GM23338 (cell line): ENCODE measurements around the gene ZNF480. TPM values are rescaled to one million over a fixed set of nuclear protein-coding genes. Genes with fewer than 3 reads are reported as not detected.
A peak's percentile ranks its signal among the peaks of the same experiment; 100 is the strongest.

Experiments used
- ATAC-seq: fragments of 200-7000 bp; cut with Tn5 transposase; 3 replicates; pipeline ENCODE4 v1.9.1; 2020
- DNase-seq: peaks from one replicate; pipeline ENCODE4 v3.0.0-alpha.2; 2015; ENCODE audit warnings: low spot score
- H2AFZ ChIP-seq: fragments of 200-600 bp; sonication (generic); 2 replicates; pipeline ENCODE4 v1.8.0; 2016; ENCODE audit warnings: antibody characterized with exemption, mild to moderate bottlenecking, moderate library complexity
- H3F3A ChIP-seq: fragments of 200-600 bp; sonication (generic); replicated peaks from 2 replicates; pipeline ENCODE4 v1.8.0; 2017; ENCODE audit warnings: antibody characterized with exemption, mixed run types, low read depth
- H3K27ac ChIP-seq: fragments of 200-600 bp; sonication (generic); 2 replicates; pipeline ENCODE4 v1.6.1; 2016; ENCODE audit warnings: low read depth
- H3K27me3 ChIP-seq: fragments of 200-600 bp; sonication (generic); 2 replicates; pipeline ENCODE4 v1.8.0; 2016; ENCODE audit warnings: mild to moderate bottlenecking, mixed run types, moderate library complexity; ENCODE audit not compliant: insufficient read depth
- H3K36me3 ChIP-seq: fragments of 200-600 bp; sonication (generic); 2 replicates; pipeline ENCODE4 v1.8.0; 2016; ENCODE audit warnings: mild to moderate bottlenecking; ENCODE audit not compliant: insufficient read depth
- H3K4me1 ChIP-seq: fragments of 200-600 bp; sonication (generic); 2 replicates; pipeline ENCODE4 v1.8.0; 2016; ENCODE audit warnings: mild to moderate bottlenecking, moderate library complexity; ENCODE audit not compliant: insufficient read depth
- H3K4me2 ChIP-seq: fragments of 200-600 bp; sonication (generic); 2 replicates; pipeline ENCODE4 v1.7.1; 2017; ENCODE audit warnings: mixed run types
- H3K4me3 ChIP-seq: fragments of 200-600 bp; sonication (generic); 2 replicates; pipeline ENCODE4 v1.6.1; 2016; ENCODE audit warnings: mixed run types
- H3K79me2 ChIP-seq: fragments of 200-600 bp; sonication (generic); replicated peaks from 2 replicates; pipeline ENCODE4 v1.8.0; 2017; ENCODE audit warnings: mild to moderate bottlenecking; ENCODE audit not compliant: insufficient read depth
- H3K9me2 ChIP-seq: fragments of 200-600 bp; sonication (generic); 2 replicates; pipeline ENCODE4 v1.8.0; 2017; ENCODE audit not compliant: insufficient read depth
- H4K20me1 ChIP-seq: fragments of 200-600 bp; sonication (generic); replicated peaks from 2 replicates; pipeline ENCODE4 v1.8.0; 2017; ENCODE audit warnings: mild to moderate bottlenecking; ENCODE audit not compliant: insufficient read depth
- H3K27ac Mint-ChIP-seq: 2 replicates; pipeline ENCODE4 v1.8.0; 2020; ENCODE audit warnings: inconsistent platforms, mild to moderate bottlenecking, moderate library complexity, mixed read lengths
- H3K27me3 Mint-ChIP-seq: 3 replicates; pipeline ENCODE4 v1.8.0; 2022; ENCODE audit warnings: low read depth, mild to moderate bottlenecking, moderate library complexity, mixed read lengths, inconsistent platforms; ENCODE audit not compliant: insufficient read depth, poor library complexity
- H3K36me3 Mint-ChIP-seq: 3 replicates; pipeline ENCODE4 v1.8.0; 2021; ENCODE audit warnings: low read depth, mild to moderate bottlenecking, inconsistent platforms, moderate library complexity, mixed read lengths
- H3K4me1 Mint-ChIP-seq: 3 replicates; pipeline ENCODE4 v1.8.0; 2020; ENCODE audit warnings: mild to moderate bottlenecking, inconsistent platforms, mixed read lengths
- H3K4me3 Mint-ChIP-seq: 3 replicates; pipeline ENCODE4 v1.8.0; 2021; ENCODE audit warnings: moderate library complexity, mild to moderate bottlenecking, inconsistent platforms, mixed read lengths
- H3K9me3 Mint-ChIP-seq: 3 replicates; pipeline ENCODE4 v1.8.0; 2020; ENCODE audit warnings: moderate library complexity, mild to moderate bottlenecking, inconsistent platforms, mixed read lengths
- CREB1 ChIP-seq: fragments of 250-450 bp; sonication (Bioruptor Pico); IDR thresholded peaks from 2 replicates; pipeline ENCODE4 v1.5.0; 2020; ENCODE audit warnings: low read depth, mild to moderate bottlenecking, moderate library complexity
- CTCF ChIP-seq, 2 experiments: fragments of 200-600 bp in 1 of 2; sonication (generic) in 1 of 2; conservative IDR thresholded peaks; 2 replicates each; pipeline versions ENCODE4 v1.5.1 to v1.6.1; 2016 to 2017; ENCODE audit warnings: antibody characterized with exemption in 2 of 2, low read depth in 2 of 2, mild to moderate bottlenecking in 2 of 2, moderate library complexity in 1 of 2
- ETS1 ChIP-seq: IDR thresholded peaks from 2 replicates; pipeline ENCODE4 v1.6.1; 2016; ENCODE audit warnings: antibody characterized with exemption
- EZH2 ChIP-seq: fragments of 200-600 bp; sonication (generic); IDR thresholded peaks from one replicate; pipeline ENCODE4 v1.8.0; 2017; ENCODE audit warnings: antibody characterized with exemption, mild to moderate bottlenecking, low read depth; ENCODE audit not compliant: unreplicated experiment
- EZH2phosphoT487 ChIP-seq: fragments of 200-600 bp; sonication (generic); IDR thresholded peaks from one replicate; pipeline ENCODE4 v1.8.1; 2018; ENCODE audit warnings: antibody characterized with exemption; ENCODE audit not compliant: unreplicated experiment
- JUNB ChIP-seq: IDR thresholded peaks from one replicate; pipeline ENCODE4 v1.6.1; 2016; ENCODE audit warnings: antibody characterized with exemption; ENCODE audit not compliant: unreplicated experiment
- NANOG ChIP-seq: IDR thresholded peaks from 2 replicates; pipeline ENCODE4 v1.6.1; 2016; ENCODE audit warnings: antibody characterized with exemption, borderline replicate concordance
- POLR2AphosphoS5 ChIP-seq: IDR thresholded peaks from 2 replicates; pipeline ENCODE4 v1.6.1; 2016; ENCODE audit warnings: antibody characterized with exemption, low read depth
- REST ChIP-seq: IDR thresholded peaks from one replicate; pipeline ENCODE4 v1.6.1; 2018; ENCODE audit warnings: antibody characterized with exemption; ENCODE audit not compliant: unreplicated experiment
- STAT1 ChIP-seq: IDR thresholded peaks from one replicate; pipeline ENCODE4 v1.6.1; 2016; ENCODE audit warnings: antibody characterized with exemption; ENCODE audit not compliant: unreplicated experiment
- ZNF114 ChIP-seq: fragments of 250-450 bp; sonication (Bioruptor Pico); IDR thresholded peaks from 2 replicates; pipeline ENCODE4 v1.5.0; 2020; ENCODE audit warnings: mild to moderate bottlenecking, moderate library complexity
- ZNF331 ChIP-seq: fragments of 250-450 bp; sonication (Bioruptor Pico); IDR thresholded peaks from 2 replicates; pipeline ENCODE4 v1.5.0; 2020; ENCODE audit warnings: low read depth, mild to moderate bottlenecking, moderate library complexity
- ZNF462 ChIP-seq: fragments of 250-450 bp; sonication (Bioruptor Pico); IDR thresholded peaks from 2 replicates; pipeline ENCODE4 v1.5.0; 2020; ENCODE audit warnings: mild to moderate bottlenecking, moderate library complexity
- polyA plus RNA-seq: library from polyadenylated mRNA; unstranded; fragments of >200 nt; fragmentation: Nextera tagmentation; extraction: Ambion mirVana; gene quantifications from 2 replicates; pipeline ENCODE4 v1.2.1, GENCODE V29; 2016
- total RNA-seq: library from RNA; depleted of rRNA; stranded (reverse); fragments of >200 nt; shearing (Covaris generic); gene quantifications from 2 replicates; pipeline ENCODE4 v1.2.3, GENCODE V29; 2014

ZNF480 gene
- total and polyA plus RNA-seq, 2 experiments from 2014 or later = 34.1 to 37.9 TPM

GRCh38 chr19:52270266-52270885 lies 26.6 kb upstream of the ZNF480 start:
- peak; percentile 30 for ATAC-seq
- H3K9me2 ChIP-seq = no peaks in the 10 kb centered on the region; the same call in 1 of the 2 replicates
- H3K27me3 ChIP-seq = no peaks in the 10 kb centered on the region
- H3K4me1 ChIP-seq = peaks cover 9% of the 10 kb centered on the region
- H3K9me3 Mint-ChIP-seq = peaks cover 9% of the 10 kb centered on the region
- peaks cover 14% of the 10 kb centered on the region for H3K27me3 Mint-ChIP-seq
- peak overlapping the region; percentile 96 for H3K27ac ChIP-seq
- H4K20me1 ChIP-seq = peaks cover 25% of the 10 kb centered on the region
- no peaks in the 10 kb centered on the region for H3F3A ChIP-seq
- TF ChIP-seq POLR2AphosphoS5 (no peak), CTCF (conservative IDR thresholded peaks at IDR 0.05; ENCODE audit: low read depth in 2 of 2) (no peak), REST (no peak), CREB1 (CRISPR knock-in tag) (no peak), ZNF462 (CRISPR knock-in tag) (no peak), EZH2phosphoT487 (no peak), NANOG (no peak), JUNB (no peak), ETS1 (no peak), EZH2 (no peak), STAT1 (no peak), ZNF114 (CRISPR knock-in tag) (no peak), ZNF331 (CRISPR knock-in tag) (no peak)
- H2AFZ ChIP-seq = peak overlapping the region; percentile 40; the same call in 1 of the 2 replicates
- H3K4me1 Mint-ChIP-seq = peaks cover 15% of the 10 kb centered on the region; the same call in 2 of the 3 replicates
- H3K36me3 Mint-ChIP-seq = peaks cover 46% of the 10 kb centered on the region
- DNase-seq = peak; percentile 35
- peak overlapping the region; percentile 98 for H3K4me3 ChIP-seq
- H3K4me3 Mint-ChIP-seq = peak overlapping the region; percentile 97
- peaks cover 58% of the 10 kb centered on the region for H3K79me2 ChIP-seq
- peak overlapping the region; percentile 93 for H3K4me2 ChIP-seq
- peak overlapping the region; percentile 98 for H3K27ac Mint-ChIP-seq
- H3K36me3 ChIP-seq = peaks cover 5% of the 10 kb centered on the region; the same call in 1 of the 2 replicates
